ENCODE results near the gene ADCY1.
"Not testable (repeated sequence)": the region's sequence is repeated elsewhere in the genome, so short reads cannot be mapped to it uniquely, and the experiment has no call there.

Gene ADCY1

GRCh38 chr7:45573661-45574415 lies at the start of gene ADCY1:
Gene ADCY1 (plus strand): TSS chr7:45574368. CDS start chr7:45574544, 176 bp downstream.
- H3K4me3 ChIP-seq (ENCODE audit: low read depth, low read length), result peak within 1 kb of the TSS; percentile 34

GRCh38 chr7:45524445-45524844 lies 49.7 kb upstream of the ADCY1 start:
- no peak overlapping the region for H3K4me3 ChIP-seq (ENCODE audit: low read depth, low read length)
- no peak for TF ChIP-seq CTCF (IDR thresholded peaks at IDR 0.05; ENCODE audit: low read depth, low read length)

More at GRCh38 chr7:45573661-45574415, at the start of gene ADCY1:
- no peak for TF ChIP-seq CTCF (IDR thresholded peaks at IDR 0.05; ENCODE audit: low read depth, low read length)

- no peak overlapping the region for H3K4me3 ChIP-seq (ENCODE audit: low read depth, low read length)
- TF ChIP-seq CTCF (IDR thresholded peaks at IDR 0.05; ENCODE audit: low read depth, low read length), result no peak
Observed at GRCh38 chr7:45525057-45525456, 49.1 kb upstream of the ADCY1 start.

GRCh38 chr7:45543473-45543872 lies 30.7 kb upstream of the ADCY1 start:
- H3K4me3 ChIP-seq (ENCODE audit: low read depth, low read length), result no peak overlapping the region

GRCh38 chr7:45545105-45545710 lies 29.0 kb upstream of the ADCY1 start:
- not testable (repeated sequence) for H3K4me3 ChIP-seq (ENCODE audit: low read depth, low read length)

More at GRCh38 chr7:45543473-45543872, 30.7 kb upstream of the ADCY1 start:
- no peak for TF ChIP-seq CTCF (IDR thresholded peaks at IDR 0.05; ENCODE audit: low read depth, low read length)

GRCh38 chr7:45548917-45549316 lies 25.3 kb upstream of the ADCY1 start:
- H3K4me3 ChIP-seq (ENCODE audit: low read depth, low read length), result not testable (repeated sequence)

- no peak for TF ChIP-seq CTCF (IDR thresholded peaks at IDR 0.05; ENCODE audit: low read depth, low read length)
Observed at GRCh38 chr7:45563401-45563800, 10.8 kb upstream of the ADCY1 start.

GRCh38 chr7:45563941-45564461 lies 10.2 kb upstream of the ADCY1 start:
- H3K4me3 ChIP-seq (ENCODE audit: low read depth, low read length), result no peak overlapping the region
- no peak for TF ChIP-seq CTCF (IDR thresholded peaks at IDR 0.05; ENCODE audit: low read depth, low read length)

More at GRCh38 chr7:45563401-45563800, 10.8 kb upstream of the ADCY1 start:
- H3K4me3 ChIP-seq (ENCODE audit: low read depth, low read length), result no peak overlapping the region
